Endothelial cell (in vitro differentiated cells): ENCODE data around the gene C12orf75. TPM values are rescaled to one million over a fixed set of nuclear protein-coding genes. Genes with fewer than 3 reads are reported as not detected.

Experiments used
- DNase-seq: peaks from one replicate; pipeline ENCODE4 v3.0.0; 2021; ENCODE audit warnings: low spot score
- H3K27ac Mint-ChIP-seq: one replicate; pipeline ENCODE4 v1.8.0; 2021; ENCODE audit warnings: mixed read lengths, inconsistent platforms; ENCODE audit not compliant: unreplicated experiment
- H3K27me3 Mint-ChIP-seq: one replicate; pipeline ENCODE4 v1.8.0; 2021; ENCODE audit warnings: mild to moderate bottlenecking, moderate library complexity, mixed read lengths, inconsistent platforms; ENCODE audit not compliant: unreplicated experiment
- H3K36me3 Mint-ChIP-seq: one replicate; pipeline ENCODE4 v1.8.0; 2021; ENCODE audit warnings: mild to moderate bottlenecking, low read depth, mixed read lengths, inconsistent platforms; ENCODE audit not compliant: unreplicated experiment
- H3K4me1 Mint-ChIP-seq: one replicate; pipeline ENCODE4 v1.8.0; 2021; ENCODE audit warnings: mild to moderate bottlenecking, mixed read lengths, inconsistent platforms; ENCODE audit not compliant: unreplicated experiment
- H3K4me3 Mint-ChIP-seq: one replicate; pipeline ENCODE4 v1.8.0; 2021; ENCODE audit warnings: mild to moderate bottlenecking, mixed read lengths, inconsistent platforms; ENCODE audit not compliant: unreplicated experiment
- H3K9me3 Mint-ChIP-seq: one replicate; pipeline ENCODE4 v1.8.0; 2021; ENCODE audit warnings: mixed read lengths, inconsistent platforms; ENCODE audit not compliant: unreplicated experiment
- CTCF ChIP-seq: fragments of 200-600 bp; sonication (generic); IDR thresholded peaks from one replicate; pipeline ENCODE4 v1.5.0; 2021; ENCODE audit warnings: antibody characterized with exemption; ENCODE audit not compliant: unreplicated experiment
- total RNA-seq: library from RNA; stranded (reverse); fragmentation: NEBNext Ultra II Directional; extraction: Animal tissue kit (Norgen Biotek cat#: 25700); gene quantifications from one replicate; pipeline ENCODE4 v1.2.1, GENCODE V29; 2021; ENCODE audit not compliant: unreplicated experiment

C12orf75 gene
- total RNA-seq, 1 donor from 2014 or later: 24.0 TPM

GRCh38 chr12:105316931-105317852 lies 13.3 kb upstream of the C12orf75 start:
- H3K27me3 Mint-ChIP-seq: peaks cover 5% of the 10 kb centered on the region
- peaks cover 6% of the 10 kb centered on the region for H3K9me3 Mint-ChIP-seq
- DNase-seq: no peak
- peaks cover 2% of the 10 kb centered on the region for H3K4me1 Mint-ChIP-seq
- peaks cover 8% of the 10 kb centered on the region for H3K36me3 Mint-ChIP-seq
- no peak overlapping the region for H3K27ac Mint-ChIP-seq
- no peak overlapping the region for H3K4me3 Mint-ChIP-seq
- no peak for TF ChIP-seq CTCF

GRCh38 chr12:105317942-105318621 lies 12.4 kb upstream of the C12orf75 start:
- Mint-ChIP-seq H3K4me3 (no peak overlapping the region), H3K36me3 (peaks cover 8% of the 10 kb centered on the region), H3K4me1 (peaks cover 2% of the 10 kb centered on the region), H3K9me3 (peaks cover under 1% of the 10 kb centered on the region), H3K27me3 (peaks cover 5% of the 10 kb centered on the region), H3K27ac (no peak overlapping the region)
- TF ChIP-seq CTCF: no peak
- no peak for DNase-seq

GRCh38 chr12:105318651-105319483 lies 11.6 kb upstream of the C12orf75 start:
- no peak overlapping the region for H3K27ac Mint-ChIP-seq
- H3K9me3 Mint-ChIP-seq: no peaks in the 10 kb centered on the region
- H3K27me3 Mint-ChIP-seq: peaks cover 5% of the 10 kb centered on the region
- peaks cover 8% of the 10 kb centered on the region for H3K36me3 Mint-ChIP-seq
- no peak for DNase-seq
- no peak for TF ChIP-seq CTCF
- no peak overlapping the region for H3K4me3 Mint-ChIP-seq
- peaks cover 2% of the 10 kb centered on the region for H3K4me1 Mint-ChIP-seq

- Mint-ChIP-seq H3K9me3 (no peaks in the 10 kb centered on the region), H3K4me3 (no peak overlapping the region), H3K27ac (no peak overlapping the region), H3K27me3 (peaks cover 5% of the 10 kb centered on the region), H3K36me3 (peaks cover 8% of the 10 kb centered on the region), H3K4me1 (peaks cover 2% of the 10 kb centered on the region)
- DNase-seq: no peak
- TF ChIP-seq CTCF: no peak
These were observed 10.7 kb upstream of the C12orf75 start for GRCh38 chr12:105319691-105320209.
